ENCODE data around the gene LTBP1.

DNA sequence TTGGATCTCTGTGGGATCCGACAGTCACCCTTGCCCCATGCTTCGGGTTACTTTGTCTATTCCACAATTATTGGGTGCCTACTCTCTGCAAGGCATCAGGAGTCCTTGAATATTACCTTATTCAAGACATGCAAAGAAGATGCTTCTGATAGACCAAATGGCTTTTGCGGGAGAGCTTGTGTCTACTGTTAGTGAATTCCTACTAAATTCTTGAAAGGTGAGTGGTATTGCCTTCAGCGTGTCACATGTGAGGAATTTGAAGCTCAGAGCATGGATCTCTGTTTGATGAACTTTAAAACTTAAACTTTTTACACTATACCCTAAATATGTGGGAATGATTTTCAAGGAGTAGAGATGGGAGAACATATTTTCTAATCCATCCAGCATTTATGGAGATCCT lies 184.4 kb downstream of the LTBP1 start:
- TF ChIP-seq EZH2 (IDR thresholded peaks at IDR 0.05; ENCODE audit: insufficient read depth, poor library complexity, severe bottlenecking) (no peak), EZH2phosphoT487 (IDR thresholded peaks at IDR 0.05; ENCODE audit: insufficient read depth, low read depth) (no peak)
